SK-N-MC (cell line): ENCODE measurements around the gene INPP5A.
A peak's percentile ranks its signal among the peaks of the same experiment; 100 is the strongest.

ENCODE experiments used
- DNase-seq: peaks from one replicate; pipeline ENCODE4 v3.0.0-alpha.2; 2011; ENCODE audit warnings: low read depth, low spot score
- H3K27ac ChIP-seq: fragments of 200-600 bp; sonication (generic); 2 replicates; pipeline ENCODE4 v1.5.1; 2016; ENCODE audit warnings: mixed run types
- H3K36me3 ChIP-seq: fragments of 200-600 bp; sonication (generic); 2 replicates; pipeline ENCODE4 v1.6.1; 2017; ENCODE audit warnings: antibody characterized with exemption, low read length, mixed read lengths; ENCODE audit not compliant: insufficient read depth
- H3K4me3 ChIP-seq: fragments of 200-600 bp; sonication (generic); 2 replicates; pipeline ENCODE4 v1.5.1; 2016
- H3K9ac ChIP-seq: fragments of 200-600 bp; sonication (generic); 2 replicates; pipeline ENCODE4 v1.8.0; 2017; ENCODE audit warnings: mixed run types, mixed read lengths; ENCODE audit not compliant: insufficient read length
- H3K9me3 ChIP-seq: fragments of 200-600 bp; sonication (generic); 2 replicates; pipeline ENCODE4 v1.6.1; 2017; ENCODE audit warnings: low read depth, mild to moderate bottlenecking, antibody characterized with exemption, low read length, moderate library complexity, mixed read lengths
- EZH2 ChIP-seq: fragments of 200-600 bp; sonication (generic); IDR thresholded peaks from one replicate; pipeline ENCODE4 v1.6.1; 2017; ENCODE audit warnings: antibody characterized with exemption
- FOXP2 ChIP-seq: optimal IDR thresholded peaks from 2 replicates; pipeline ENCODE3; 2011; ENCODE audit warnings: mild to moderate bottlenecking, moderate library complexity; ENCODE audit not compliant: insufficient read depth; ENCODE audit errors: extremely low read length, control extremely low read depth
- POLR2AphosphoS5 ChIP-seq: IDR thresholded peaks from 2 replicates; pipeline ENCODE4 v1.6.1; 2012; ENCODE audit warnings: mild to moderate bottlenecking, low read depth, low read length, borderline replicate concordance

INPP5A gene

DNA sequence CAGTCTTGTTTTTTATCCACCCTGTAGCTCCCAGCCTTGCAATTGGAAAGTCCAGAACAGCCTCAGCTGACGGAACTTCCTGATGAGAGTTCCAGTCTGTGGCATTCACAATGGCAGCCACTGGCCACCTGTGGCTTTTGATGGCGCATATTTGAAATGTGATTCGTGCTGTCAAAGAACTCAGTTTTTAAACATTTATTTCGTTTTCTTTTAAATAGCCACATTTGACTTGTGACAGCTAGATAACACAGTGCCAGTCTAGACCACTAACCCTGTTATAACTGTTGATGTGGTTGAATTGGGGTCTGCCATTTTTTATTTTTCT lies 97.3 kb downstream of the INPP5A start:
- DNase-seq, result no peak

GRCh38 chr10:132636358-132636757 lies 98.8 kb downstream of the INPP5A start:
- Histone ChIP-seq H3K27ac (no peak overlapping the region), H3K36me3 (no peaks in the 10 kb centered on the region), H3K4me3 (no peak overlapping the region), H3K9ac (no peak overlapping the region), H3K9me3 (no peaks in the 10 kb centered on the region)
- TF ChIP-seq POLR2AphosphoS5 (no peak), EZH2 (no peak), FOXP2 (no peak)
- no peak for DNase-seq

More for the DNA sequence above, 97.3 kb downstream of the INPP5A start:
- H3K9me3 ChIP-seq, result no peaks in the 10 kb centered on the region
- no peak overlapping the region for H3K9ac ChIP-seq
- no peaks in the 10 kb centered on the region for H3K36me3 ChIP-seq
- TF ChIP-seq POLR2AphosphoS5 (no peak), FOXP2 (no peak), EZH2 (no peak)
- no peak overlapping the region for H3K27ac ChIP-seq
- no peak overlapping the region for H3K4me3 ChIP-seq

GRCh38 chr10:132637477-132638129 lies 100.0 kb downstream of the INPP5A start:
- no peak overlapping the region for H3K27ac ChIP-seq
- no peak overlapping the region for H3K4me3 ChIP-seq
- no peak overlapping the region for H3K9ac ChIP-seq
- H3K9me3 ChIP-seq, result no peaks in the 10 kb centered on the region
- TF ChIP-seq FOXP2 (no peak), EZH2 (no peak), POLR2AphosphoS5 (no peak)
- DNase-seq, result peak; percentile 1
- H3K36me3 ChIP-seq, result no peaks in the 10 kb centered on the region

GRCh38 chr10:132638130-132638515 lies 100.5 kb downstream of the INPP5A start:
- H3K4me3 ChIP-seq, result no peak overlapping the region
- H3K27ac ChIP-seq, result no peak overlapping the region
- no peak for DNase-seq
- H3K9me3 ChIP-seq, result no peaks in the 10 kb centered on the region
- H3K36me3 ChIP-seq, result no peaks in the 10 kb centered on the region
- H3K9ac ChIP-seq, result no peak overlapping the region
- TF ChIP-seq EZH2 (no peak), FOXP2 (no peak), POLR2AphosphoS5 (no peak)

DNA sequence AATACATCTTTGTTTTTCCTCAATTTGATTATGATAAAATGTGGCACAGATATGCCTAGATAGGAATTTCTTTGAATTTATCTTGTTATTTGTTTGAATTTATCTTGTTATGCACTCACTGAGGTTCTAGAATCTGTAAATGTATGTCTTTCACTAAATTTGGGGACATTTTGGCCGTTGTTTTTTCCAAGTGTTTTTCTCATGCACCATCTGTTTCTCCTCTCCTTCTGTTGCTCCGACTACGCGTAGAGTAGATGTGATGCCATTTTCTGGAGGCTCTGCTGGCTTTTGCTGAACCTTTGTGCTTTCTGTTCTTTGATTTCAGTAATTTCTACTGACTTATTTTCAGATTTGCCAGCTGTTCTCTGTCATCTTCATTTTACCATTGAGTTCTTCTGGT lies 101.9 kb downstream of the INPP5A start:
- DNase-seq, result no peak
- TF ChIP-seq EZH2, result no peak
- TF ChIP-seq FOXP2, result no peak
- no peak for TF ChIP-seq POLR2AphosphoS5
- Histone ChIP-seq H3K36me3 (no peaks in the 10 kb centered on the region), H3K27ac (no peak overlapping the region), H3K4me3 (no peak overlapping the region), H3K9me3 (no peaks in the 10 kb centered on the region), H3K9ac (no peak overlapping the region)

DNA sequence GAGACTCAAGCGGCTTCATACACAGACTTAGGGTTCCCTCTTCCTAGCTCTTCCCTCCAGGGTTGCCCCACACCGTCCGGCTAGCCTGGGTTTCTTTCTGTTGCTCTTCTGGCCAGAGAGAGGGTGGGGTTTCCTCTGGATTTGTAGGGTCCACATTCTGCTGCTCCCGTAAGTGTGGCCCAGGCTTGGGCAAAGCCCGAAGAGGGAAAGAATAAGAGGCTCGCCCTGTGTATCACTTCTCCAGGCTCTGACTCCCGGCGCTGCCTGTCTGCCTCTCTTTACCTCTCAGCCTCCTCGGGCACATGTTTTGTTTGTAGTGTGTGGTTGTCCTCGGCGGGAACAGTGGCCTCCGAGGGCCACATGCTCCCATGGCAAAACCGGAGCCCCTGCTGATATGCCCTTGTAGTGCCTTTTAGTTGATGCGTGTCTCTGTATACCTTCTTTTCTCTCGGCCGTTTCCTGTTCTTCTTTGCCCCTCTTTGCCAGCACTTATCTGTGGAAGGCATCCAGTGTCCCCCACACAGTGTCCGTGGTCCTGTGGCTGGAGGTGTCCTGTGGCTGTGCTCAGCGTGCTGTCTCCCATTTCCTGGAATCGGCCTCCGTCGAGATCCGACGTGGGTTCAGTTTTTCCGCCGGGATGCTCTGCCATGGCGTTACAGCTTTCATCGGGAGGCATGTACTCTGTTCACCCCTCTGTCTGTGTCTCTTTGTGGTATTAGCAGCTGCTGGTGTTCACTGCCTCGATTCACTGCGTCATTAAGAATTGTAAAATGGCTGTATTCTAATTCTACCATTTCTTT lies 102.9 kb downstream of the INPP5A start:
- H3K4me3 ChIP-seq, result no peak overlapping the region
- no peak for DNase-seq
- no peaks in the 10 kb centered on the region for H3K9me3 ChIP-seq
- no peaks in the 10 kb centered on the region for H3K36me3 ChIP-seq
- TF ChIP-seq FOXP2 (no peak), EZH2 (no peak), POLR2AphosphoS5 (no peak)
- H3K27ac ChIP-seq, result no peak overlapping the region
- no peak overlapping the region for H3K9ac ChIP-seq

GRCh38 chr10:132641401-132641800 lies 103.8 kb downstream of the INPP5A start:
- Histone ChIP-seq H3K9ac (no peak overlapping the region), H3K36me3 (no peaks in the 10 kb centered on the region), H3K9me3 (no peaks in the 10 kb centered on the region), H3K4me3 (no peak overlapping the region), H3K27ac (no peak overlapping the region)
- no peak for TF ChIP-seq EZH2
- TF ChIP-seq FOXP2, result no peak
- TF ChIP-seq POLR2AphosphoS5, result no peak
- DNase-seq, result no peak

GRCh38 chr10:132641966-132642731 lies 104.6 kb downstream of the INPP5A start:
- TF ChIP-seq POLR2AphosphoS5, result no peak
- no peak for TF ChIP-seq EZH2
- TF ChIP-seq FOXP2, result no peak
- Histone ChIP-seq H3K27ac (no peak overlapping the region), H3K4me3 (no peak overlapping the region), H3K9ac (no peak overlapping the region), H3K9me3 (no peaks in the 10 kb centered on the region), H3K36me3 (no peaks in the 10 kb centered on the region)
- no peak for DNase-seq
